Transverse colon (tissue), 4 donors: ENCODE measurements around the gene SIGLEC7.

Experiments used
- POLR2AphosphoS5 ChIP-seq, 3 donors: sonication (generic); formaldehyde crosslinking; IDR thresholded peaks; one replicate each; pipeline ENCODE4 v1.6.1; 2016; ENCODE audit warnings: antibody characterized with exemption in 3 of 3
- TF ChIP-seq, protein P1 (sequence below), 5 experiments: fragments of 200-600 bp in 3 of 5; fragments of 450-650 bp in 2 of 5; sonication (generic) in 3 of 5; IDR thresholded peaks; 1 replicate in 2 of 5; 2 replicates in 3 of 5; pipeline ENCODE4 v1.5.1; 2016 to 2017; ENCODE audit warnings: antibody characterized with exemption in 5 of 5, inconsistent platforms in 3 of 5, mild to moderate bottlenecking in 2 of 5, moderate library complexity in 1 of 5

DNA sequence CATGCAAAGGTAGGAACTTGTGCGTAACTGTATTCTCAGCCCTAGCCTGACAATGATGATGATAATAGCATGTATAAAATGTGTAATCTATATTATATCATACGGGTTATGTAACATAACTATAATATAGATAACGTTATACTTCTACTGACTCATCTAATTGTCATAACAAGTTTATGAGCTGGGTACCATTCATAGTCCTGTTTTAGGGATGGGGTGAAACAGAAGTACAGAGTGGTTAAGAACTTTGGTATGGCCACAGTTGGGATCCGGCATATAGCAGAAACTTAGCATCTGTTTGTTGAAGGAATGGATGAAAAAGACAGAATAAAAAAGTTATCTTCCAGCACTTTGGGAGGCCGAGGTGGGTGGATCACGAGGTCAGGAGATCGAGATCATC is 39.1 kb upstream of the SIGLEC7 start:
- TF ChIP-seq, protein P1, sequence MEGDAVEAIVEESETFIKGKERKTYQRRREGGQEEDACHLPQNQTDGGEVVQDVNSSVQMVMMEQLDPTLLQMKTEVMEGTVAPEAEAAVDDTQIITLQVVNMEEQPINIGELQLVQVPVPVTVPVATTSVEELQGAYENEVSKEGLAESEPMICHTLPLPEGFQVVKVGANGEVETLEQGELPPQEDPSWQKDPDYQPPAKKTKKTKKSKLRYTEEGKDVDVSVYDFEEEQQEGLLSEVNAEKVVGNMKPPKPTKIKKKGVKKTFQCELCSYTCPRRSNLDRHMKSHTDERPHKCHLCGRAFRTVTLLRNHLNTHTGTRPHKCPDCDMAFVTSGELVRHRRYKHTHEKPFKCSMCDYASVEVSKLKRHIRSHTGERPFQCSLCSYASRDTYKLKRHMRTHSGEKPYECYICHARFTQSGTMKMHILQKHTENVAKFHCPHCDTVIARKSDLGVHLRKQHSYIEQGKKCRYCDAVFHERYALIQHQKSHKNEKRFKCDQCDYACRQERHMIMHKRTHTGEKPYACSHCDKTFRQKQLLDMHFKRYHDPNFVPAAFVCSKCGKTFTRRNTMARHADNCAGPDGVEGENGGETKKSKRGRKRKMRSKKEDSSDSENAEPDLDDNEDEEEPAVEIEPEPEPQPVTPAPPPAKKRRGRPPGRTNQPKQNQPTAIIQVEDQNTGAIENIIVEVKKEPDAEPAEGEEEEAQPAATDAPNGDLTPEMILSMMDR (IDR thresholded peaks at IDR 0.05): no peak
- TF ChIP-seq POLR2AphosphoS5 (IDR thresholded peaks at IDR 0.05): no peak
